K562 (cell line): ENCODE data around the gene RUNX1. TPM values are rescaled to one million over a fixed set of nuclear protein-coding genes. Genes with fewer than 3 reads are reported as not detected.

ENCODE experiments used
- ATAC-seq: fragments of 200-7000 bp; cut with Tn5 transposase; 3 replicates; pipeline ENCODE4 v1.9.1; 2020; ENCODE audit warnings: moderate library complexity
- BruUV-seq: library from RNA; stranded (reverse); fragments of 400-500 nt; replicated peaks from 2 replicates; lab custom pipeline; 2021; lab: Mats Ljungman, UMichigan
- CTCF ChIA-PET: fragments of 300-600 bp; formaldehyde crosslinking; extraction: SDS; loops from one replicate; lab custom pipeline; 2021; ENCODE audit warnings: low intra/inter-chr PET ratio; lab: Yijun Ruan, JAX
- POLR2A ChIA-PET: fragments of 300-600, 350-650 bp; sonication (Branson Sonifier 250); formaldehyde crosslinking; extraction: SDS; loops from one replicate; lab custom pipeline; 2021; ENCODE audit warnings: antibody characterized with exemption, inconsistent platforms; lab: Yijun Ruan, JAX
- DNase-seq, 4 experiments: peaks; one replicate each; pipeline versions ENCODE4 v3.0.0 to v3.0.0-alpha.2; 2011 to 2018; ENCODE audit warnings: low spot score in 3 of 4, mixed read lengths in 3 of 4; ENCODE audit errors: extremely low read depth in 1 of 4
- FAIRE-seq: peaks from 2 replicates; lab custom pipeline; 2011; peaks lifted over from hg19 to GRCh38; lab: Jason Lieb, UNC
- H2AFZ ChIP-seq: 2 replicates; pipeline ENCODE4 v1.6.0; 2011; ENCODE audit warnings: low read depth, low read length, control low read depth, inconsistent platforms
- H3K27ac ChIP-seq: fragments of 200-600 bp; 3 replicates; pipeline ENCODE4 v1.8.0; 2011; ENCODE audit warnings: low read depth, mild to moderate bottlenecking, control low read depth, inconsistent platforms, low read length, moderate library complexity, mixed read lengths; ENCODE audit errors: extremely low read depth
- H3K27me3 ChIP-seq, 2 experiments: fragments of 300-600 bp in 1 of 2; 2 replicates in 1 of 2; 3 replicates in 1 of 2; pipeline versions ENCODE4 v1.6.0 to v1.8.0; 2011; ENCODE audit warnings: inconsistent platforms in 2 of 2, low read length in 2 of 2, mild to moderate bottlenecking in 1 of 2, mixed read lengths in 1 of 2, moderate library complexity in 1 of 2; ENCODE audit not compliant: control insufficient read depth in 2 of 2, insufficient read depth in 2 of 2
- H3K36me3 ChIP-seq: fragments of 300-600 bp; 3 replicates; pipeline ENCODE4 v1.8.0; 2011; ENCODE audit warnings: mild to moderate bottlenecking, low read length, inconsistent platforms; ENCODE audit not compliant: control insufficient read depth, insufficient read depth
- H3K4me1 ChIP-seq, 2 experiments: fragments of 200-600 bp in 1 of 2; replicated peaks in 1 of 2; 2 replicates in 1 of 2; 3 replicates in 1 of 2; pipeline versions ENCODE4 v1.5.1 to v1.8.0; 2011; ENCODE audit warnings: inconsistent platforms in 2 of 2, low read length in 2 of 2, mild to moderate bottlenecking in 1 of 2, mixed read lengths in 1 of 2, moderate library complexity in 1 of 2; ENCODE audit not compliant: control insufficient read depth in 2 of 2, insufficient read depth in 2 of 2
- H3K4me2 ChIP-seq: 2 replicates; pipeline ENCODE4 v1.6.1; 2011; ENCODE audit warnings: low read length, control low read depth, inconsistent platforms, mixed read lengths; ENCODE audit not compliant: insufficient read depth
- H3K4me3 ChIP-seq: fragments of 200-600 bp; sonication (generic), shearing (Covaris generic); 2 replicates; pipeline ENCODE4 v1.5.1; 2016; ENCODE audit warnings: control low read depth, inconsistent platforms
- H3K79me2 ChIP-seq: fragments of 200-600 bp; 3 replicates; pipeline ENCODE4 v1.8.0; 2011; ENCODE audit warnings: low read length, inconsistent platforms; ENCODE audit not compliant: control insufficient read depth, insufficient read depth
- H3K9ac ChIP-seq, 2 experiments: 2 replicates each; pipeline versions ENCODE4 v1.6.0 to v1.6.1; 2011; ENCODE audit warnings: low read depth in 2 of 2, low read length in 2 of 2, control low read depth in 1 of 2, inconsistent platforms in 1 of 2, mild to moderate bottlenecking in 1 of 2, mixed read lengths in 1 of 2; ENCODE audit not compliant: insufficient read depth in 1 of 2
- H3K9me1 ChIP-seq: one replicate; pipeline ENCODE4 v1.6.0; 2011; ENCODE audit warnings: inconsistent platforms, mild to moderate bottlenecking, low read length, moderate library complexity; ENCODE audit not compliant: control insufficient read depth, insufficient read depth
- H3K9me3 ChIP-seq: replicated peaks from 2 replicates; pipeline ENCODE4 v1.5.1; 2011; ENCODE audit warnings: low read depth, low read length, inconsistent platforms; ENCODE audit not compliant: control insufficient read depth, insufficient read depth
- H4K20me1 ChIP-seq: replicated peaks from 2 replicates; pipeline ENCODE4 v1.6.1; 2011; ENCODE audit warnings: low read length, inconsistent platforms, mixed read lengths; ENCODE audit not compliant: control insufficient read depth, insufficient read depth
- EP300 ChIP-seq: IDR thresholded peaks from 2 replicates; pipeline ENCODE4 v1.6.1; 2012; ENCODE audit warnings: low read length, improper control_type of control experiment
- FOSL1 ChIP-seq: fragments of 200-800 bp; sonication (Bioruptor generic); conservative IDR thresholded peaks from 2 replicates; pipeline ENCODE4 v1.6.1; 2016; ENCODE audit warnings: missing genetic modification characterization, missing compliant biosample characterization
- GABPA ChIP-seq: fragments of 200-800 bp; sonication (Bioruptor generic); conservative IDR thresholded peaks from 2 replicates; pipeline ENCODE4 v1.6.1; 2016; ENCODE audit warnings: low read depth, missing genetic modification characterization, missing compliant biosample characterization
- KDM2B ChIP-seq: fragments of 250-450 bp; sonication (Bioruptor Pico); IDR thresholded peaks from 2 replicates; pipeline ENCODE4 v1.8.0; 2021; ENCODE audit warnings: mild to moderate bottlenecking, moderate library complexity
- TEAD4 ChIP-seq, 2 experiments: sonication (generic) in 1 of 2; formaldehyde crosslinking in 1 of 2; IDR thresholded peaks; 2 replicates each; pipeline versions ENCODE4 v1.6.1 to v1.8.0; 2012 to 2022; ENCODE audit warnings: borderline replicate concordance in 1 of 2, inconsistent platforms in 1 of 2, low read length in 1 of 2, mild to moderate bottlenecking in 1 of 2, missing genetic modification reagents in 1 of 2
- ZFP1 ChIP-seq: fragments of 450-650 bp; formaldehyde crosslinking; IDR thresholded peaks from 2 replicates; pipeline ENCODE4 v1.4.0; 2020; ENCODE audit warnings: mild to moderate bottlenecking, mixed read lengths
- ZNF41 ChIP-seq: fragments of 250-450 bp; sonication (Bioruptor Pico); conservative IDR thresholded peaks from 2 replicates; pipeline ENCODE4 v1.4.0; 2020; ENCODE audit warnings: mild to moderate bottlenecking
- WGBS: fragments of 100-300 bp; shearing (Covaris generic); methylation state at CpG from one replicate; pipeline ENCODE4 v1.1.6; 2016; ENCODE audit warnings: low coverage, mixed read lengths; ENCODE audit not compliant: insufficient coverage; ENCODE audit errors: missing lambda C conversion rate; 5-methylcytosine and 5-hydroxymethylcytosine counted together
- in situ Hi-C: fragments of 300-500 bp; cut with MboI; formaldehyde crosslinking; loops from 4 replicates; pipeline ENCODE4 v1.15.0; 2018; ENCODE audit warnings: inconsistent platforms, mixed read lengths
- intact Hi-C: fragments of 100-400 bp; cut with micrococcal nuclease; formaldehyde crosslinking; loops from 2 replicates; pipeline ENCODE4 v1.14.2; 2022
- polyA plus RNA-seq, 8 experiments: library from polyadenylated mRNA; depleted of rRNA in 4 of 8; stranded (reverse) in 5 of 8; unstranded in 3 of 8; fragments of >200 nt; fragmentation: Nextera tagmentation in 2 of 8; fragmentation: Illumina TruSeq in 1 of 8; extraction: Ambion mirVana in 2 of 8; extraction: Trizol in 1 of 8; gene quantifications; 2 replicates each; pipeline versions ENCODE4 v1.2.1 to v1.2.3, GENCODE V29; 2011 to 2014; ENCODE audit warnings: inconsistent platforms in 1 of 8, missing spikeins in 1 of 8
- total RNA-seq, 7 experiments: library from RNA; depleted of rRNA in 6 of 7; stranded (reverse); fragments of >200 nt in 6 of 7; fragmentation: Illumina TruSeq in 2 of 7; extraction: Trizol in 2 of 7; gene quantifications; 2 replicates each; pipeline versions ENCODE4 v1.2.1 to v1.2.3, GENCODE V29; 2011 to 2021; ENCODE audit warnings: low replicate concordance in 1 of 7
- TF ChIP-seq, protein P1 (sequence below): fragments of 450-650 bp; conservative IDR thresholded peaks from 2 replicates; pipeline ENCODE4 v1.6.1; 2016; ENCODE audit warnings: missing genetic modification characterization, low read depth, mild to moderate bottlenecking, missing compliant biosample characterization, moderate library complexity

The RUNX1 gene
- total and polyA plus RNA-seq, 9 of the 15 experiments (the other 6 are each of a cell fraction or from before 2014, with no cell fraction given): 2.2 to 68.6 (median 17.8) TPM

DNA sequence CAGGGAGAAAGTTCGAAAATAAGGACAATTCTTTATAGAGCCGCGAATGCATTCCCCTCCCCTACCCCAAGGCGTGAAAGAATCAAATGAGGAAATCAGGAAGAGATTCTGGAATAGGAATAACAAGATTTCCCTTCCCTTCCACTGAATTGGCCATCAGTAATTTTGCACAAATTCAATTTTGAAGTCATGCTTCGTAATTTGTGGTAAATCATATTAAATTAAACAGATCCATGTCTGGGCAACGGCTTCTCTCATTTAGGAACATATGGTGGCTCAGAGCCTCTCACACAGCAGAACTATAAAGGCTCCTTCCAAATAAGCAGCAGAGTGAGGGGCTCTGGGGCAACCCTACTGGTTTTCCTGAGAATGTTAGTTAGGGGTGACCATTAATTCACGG is 227.4 kb downstream of the RUNX1 start:
- H2AFZ ChIP-seq: no peak overlapping the region
- no peaks in the 10 kb centered on the region for H3K27me3 ChIP-seq
- no TSS peak for BruUV-seq
- 95% methylated on average over 7 of the region's 7 CpGs for WGBS
- peaks cover 3% of the 10 kb centered on the region; the same call in 1 of the 2 replicates for H4K20me1 ChIP-seq
- TF ChIP-seq FOSL1 (tag) (no peak), TEAD4 (IDR thresholded peaks at IDR 0.05; ENCODE audit: low read length) (no peak), TEAD4 (CRISPR knock-in tag; IDR thresholded peaks at IDR 0.05; ENCODE audit: borderline replicate concordance) (no peak), GABPA (tag) (no peak), ZNF41 (CRISPR knock-in tag) (no peak), KDM2B (CRISPR knock-in tag) (no peak), ZFP1 (CRISPR knock-in tag) (no peak), EP300 (no peak)
- TF ChIP-seq, protein P1, sequence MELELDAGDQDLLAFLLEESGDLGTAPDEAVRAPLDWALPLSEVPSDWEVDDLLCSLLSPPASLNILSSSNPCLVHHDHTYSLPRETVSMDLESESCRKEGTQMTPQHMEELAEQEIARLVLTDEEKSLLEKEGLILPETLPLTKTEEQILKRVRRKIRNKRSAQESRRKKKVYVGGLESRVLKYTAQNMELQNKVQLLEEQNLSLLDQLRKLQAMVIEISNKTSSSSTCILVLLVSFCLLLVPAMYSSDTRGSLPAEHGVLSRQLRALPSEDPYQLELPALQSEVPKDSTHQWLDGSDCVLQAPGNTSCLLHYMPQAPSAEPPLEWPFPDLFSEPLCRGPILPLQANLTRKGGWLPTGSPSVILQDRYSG (tag): no peak
- H3K36me3 ChIP-seq: peaks cover 88% of the 10 kb centered on the region
- CTCF ChIA-PET: no interaction called here
- FAIRE-seq: no peak
- H3K4me1 ChIP-seq: peaks cover 0 to 3% of the 10 kb centered on the region in 2 experiments; a peak in 1 of 5 replicates
- H3K9me3 ChIP-seq: no peaks in the 10 kb centered on the region
- no peak for ATAC-seq
- H3K27ac ChIP-seq: no peak overlapping the region
- no peak overlapping the region for H3K4me2 ChIP-seq
- no peaks in the 10 kb centered on the region for H3K79me2 ChIP-seq
- no peak overlapping the region for H3K9ac ChIP-seq
- H3K4me3 ChIP-seq: no peak overlapping the region
- no peaks in the 10 kb centered on the region for H3K9me1 ChIP-seq
- intact Hi-C loops (no loop called here), in situ Hi-C loops (no loop called here)
- DNase-seq: no peak
- POLR2A ChIA-PET: interaction anchor here (1.0 to 1.8 kb wide), 6 partner anchors 11 to 77 kb away, joined by 3 to 6 read pairs (median 4); no protein-coding TSS in a partner anchor
